Stomach (tissue), 9 donors: ENCODE results near the gene SLC12A3. TPM values are rescaled to one million over a fixed set of nuclear protein-coding genes. Genes with fewer than 3 reads are reported as not detected.
A peak's percentile ranks its signal among the peaks of the same experiment; 100 is the strongest.
"Not testable (repeated sequence)": the region's sequence is repeated elsewhere in the genome, so short reads cannot be mapped to it uniquely, and the experiment has no call there.

Experiments
- DNase-seq, 2 donors: peaks; one replicate each; pipeline versions ENCODE4 v3.0.0 to v3.0.0-alpha.2; 2013 to 2019
- H3K27ac ChIP-seq, 5 donors: fragments of 200-600 bp in 4 of 5; sonication (generic) in 4 of 5; one replicate each; pipeline ENCODE4 v1.5.1; 2013 to 2019; ENCODE audit warnings: mild to moderate bottlenecking in 1 of 5, moderate library complexity in 1 of 5
- H3K27me3 ChIP-seq, 3 donors: fragments of 200-600 bp; sonication (generic); one replicate each; pipeline ENCODE4 v1.5.1; 2017 to 2019; ENCODE audit warnings: mixed run types in 1 of 3
- H3K36me3 ChIP-seq, 4 donors: fragments of 200-600 bp; sonication (generic); 1 replicate in 3 of 4; 2 replicates in 1 of 4; pipeline ENCODE4 v1.5.1; 2016 to 2019
- H3K4me1 ChIP-seq, 4 donors: fragments of 200-600 bp; sonication (generic); one replicate each; pipeline ENCODE4 v1.5.1; 2016 to 2019
- H3K4me3 ChIP-seq, 4 donors: fragments of 200-600 bp; sonication (generic) in 3 of 4; one replicate each; pipeline ENCODE4 v1.5.1; 2016 to 2019; ENCODE audit warnings: mild to moderate bottlenecking in 1 of 4
- H3K9me3 ChIP-seq, 4 donors: fragments of 200-600 bp; sonication (generic); one replicate each; pipeline ENCODE4 v1.5.1; 2016 to 2019
- CTCF ChIP-seq, 7 experiments: fragments of 450-650 bp in 4 of 7; fragments of 200-600 bp in 3 of 7; sonication (generic) in 3 of 7; IDR thresholded peaks; one replicate each; pipeline ENCODE4 v1.5.1; 2016 to 2019; ENCODE audit warnings: antibody characterized with exemption in 7 of 7, control low read depth in 2 of 7, mild to moderate bottlenecking in 1 of 7
- EP300 ChIP-seq: sonication (generic); formaldehyde crosslinking; IDR thresholded peaks from one replicate; pipeline ENCODE4 v1.6.1; 2017; ENCODE audit warnings: antibody characterized with exemption
- POLR2A ChIP-seq, 4 donors: fragments of 450-650 bp; IDR thresholded peaks; one replicate each; pipeline ENCODE4 v1.6.1; 2016; ENCODE audit warnings: antibody characterized with exemption in 4 of 4, control low read depth in 2 of 4, mild to moderate bottlenecking in 1 of 4, moderate library complexity in 1 of 4
- POLR2AphosphoS5 ChIP-seq, 3 donors: sonication (generic); formaldehyde crosslinking; IDR thresholded peaks; one replicate each; pipeline ENCODE4 v1.6.1; 2016; ENCODE audit warnings: antibody characterized with exemption in 3 of 3
- WGBS, 5 donors: extraction: QIAGEN DNeasy Blood & Tissue Kit in 3 of 5; methylation state at CpG; one replicate each; pipeline versions ENCODE4 v1.1.5 to v1.1.7; 2013 to 2018; 5-methylcytosine and 5-hydroxymethylcytosine counted together
- intact Hi-C: fragments of 100-400 bp; cut with DNase I; formaldehyde crosslinking; loops from one replicate; pipeline ENCODE4 v1.15.1; 2023; ENCODE audit warnings: low total_unique reads
- polyA plus RNA-seq, 3 donors: library from polyadenylated mRNA; stranded (reverse); fragments of 200-250 nt; gene quantifications; one replicate each; pipeline ENCODE4 v1.2.3, GENCODE V29; 2013
- total RNA-seq, 5 donors: library from RNA; depleted of rRNA; stranded (reverse); fragments of >200 nt; gene quantifications; one replicate each; pipeline versions ENCODE4 v1.1.0 to v1.2.3, GENCODE V29; 2014 to 2016
- donor health status: healthy with polysubstance abuse.
- donor health status: Bipolar disorder and iron deficiency.
- donor health status: healthy.

The SLC12A3 gene
- total and polyA plus RNA-seq, 8 donors: 0.10 to 0.12 TPM; not detected in 6

GRCh38 chr16:56933828-56934598, 69.0 kb downstream of the SLC12A3 start:
- Histone ChIP-seq H3K9me3 (no peaks in the 10 kb centered on the region), H3K27me3 (no peaks in the 10 kb centered on the region), H3K4me1 (peaks cover 42 to 70% (median 59%) of the 10 kb centered on the region in 4 donors), H3K36me3 (peaks cover 39 to 44% (median 43%) of the 10 kb centered on the region in 4 donors), H3K4me3 (peak overlapping the region; percentile 81 to 99 (median 92)), H3K27ac (peak overlapping the region in 4 of 5 donors; percentile 98 to 100 (median 99))
- TF ChIP-seq POLR2AphosphoS5 (IDR thresholded peaks at IDR 0.05): no peak
- TF ChIP-seq EP300: no peak
- no peak for TF ChIP-seq CTCF (IDR thresholded peaks at IDR 0.05)
- TF ChIP-seq POLR2A (IDR thresholded peaks at IDR 0.05): no peak
- DNase-seq: no peak
- intact Hi-C loops: no loop called here
- 6 to 20% (median 14%) methylated on average over 8 of the region's 8 CpGs for WGBS, 5 donors

- Histone ChIP-seq H3K36me3 (peaks cover 45 to 51% (median 49%) of the 10 kb centered on the region in 4 donors), H3K4me1 (peaks cover 48 to 76% (median 64%) of the 10 kb centered on the region in 4 donors), H3K4me3 (peak overlapping the region; percentile 81 to 99 (median 92)), H3K27ac (peak overlapping the region in 4 of 5 donors; percentile 98 to 100 (median 99))
- H3K27me3 ChIP-seq, H3K9me3 ChIP-seq, intact Hi-C loops, DNase-seq: not testable (repeated sequence)
- 16 to 41% (median 26%) methylated on average over 8 of the region's 8 CpGs for WGBS, 5 donors
Observed at GRCh38 chr16:56934599-56935145, 69.7 kb downstream of the SLC12A3 start.

DNA sequence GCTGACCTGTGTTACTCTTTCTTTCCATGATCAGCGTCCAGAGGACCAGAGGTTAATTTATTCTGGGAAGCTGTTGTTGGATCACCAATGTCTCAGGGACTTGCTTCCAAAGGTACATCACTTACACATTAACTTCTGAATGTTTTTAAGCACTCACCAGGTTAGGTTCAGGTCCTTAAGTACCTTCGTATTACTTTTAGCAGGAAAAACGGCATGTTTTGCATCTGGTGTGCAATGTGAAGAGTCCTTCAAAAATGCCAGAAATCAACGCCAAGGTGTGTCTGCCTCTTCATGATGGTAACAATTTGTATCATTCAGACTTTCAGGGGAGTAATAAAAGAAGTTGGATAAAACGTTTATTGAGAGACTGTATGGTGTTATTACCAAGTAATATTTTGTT, 70.2 kb downstream of the SLC12A3 start:
- Histone ChIP-seq H3K27ac (peak overlapping the region in 3 of 5 donors; percentile 4 to 100 (median 99)), H3K4me3 (peak overlapping the region; percentile 81 to 99 (median 92)), H3K36me3 (peaks cover 50 to 56% (median 55%) of the 10 kb centered on the region in 4 donors), H3K9me3 (no peaks in the 10 kb centered on the region), H3K27me3 (no peaks in the 10 kb centered on the region), H3K4me1 (peaks cover 54 to 82% (median 70%) of the 10 kb centered on the region in 4 donors)
- WGBS, 5 donors: 18 to 38% (median 30%) methylated on average over 5 of the region's 5 CpGs
- intact Hi-C loops: no loop called here
- no peak for DNase-seq
- no peak for TF ChIP-seq POLR2AphosphoS5 (IDR thresholded peaks at IDR 0.05)
- TF ChIP-seq CTCF (IDR thresholded peaks at IDR 0.05): no peak
- TF ChIP-seq POLR2A (IDR thresholded peaks at IDR 0.05): no peak
- TF ChIP-seq EP300: no peak

DNA sequence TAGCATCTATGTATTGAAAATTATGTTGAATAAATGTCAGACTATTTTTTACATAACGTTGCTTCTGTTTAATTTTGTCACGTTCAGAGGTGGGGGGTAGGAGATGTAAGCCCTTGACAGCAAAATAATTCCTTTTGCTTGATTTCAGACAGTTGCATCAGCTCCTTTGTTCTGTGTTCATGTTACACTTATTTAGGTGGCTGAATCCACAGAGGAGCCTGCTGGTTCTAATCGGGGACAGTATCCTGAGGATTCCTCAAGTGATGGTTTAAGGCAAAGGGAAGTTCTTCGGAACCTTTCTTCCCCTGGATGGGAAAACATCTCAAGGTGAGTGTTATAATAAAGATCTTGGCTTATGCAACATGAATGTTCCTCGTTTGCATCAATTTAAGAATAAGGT, 71.5 kb downstream of the SLC12A3 start:
- no peak for TF ChIP-seq CTCF (IDR thresholded peaks at IDR 0.05)
- TF ChIP-seq POLR2A (IDR thresholded peaks at IDR 0.05): no peak
- no peak for TF ChIP-seq POLR2AphosphoS5 (IDR thresholded peaks at IDR 0.05)
- intact Hi-C loops: no loop called here
- DNase-seq: no peak
- 23 to 55% (median 44%) methylated on average over 5 of the region's 5 CpGs for WGBS, 5 donors
- no peaks in the 10 kb centered on the region for H3K9me3 ChIP-seq
- H3K4me1 ChIP-seq: peaks cover 54 to 85% (median 69%) of the 10 kb centered on the region in 4 donors
- no peaks in the 10 kb centered on the region for H3K27me3 ChIP-seq
- H3K27ac ChIP-seq: no peak overlapping the region
- peak overlapping the region in 2 of 4 donors; percentile 81 to 98 for H3K4me3 ChIP-seq
- peaks cover 63 to 69% (median 68%) of the 10 kb centered on the region in 4 donors for H3K36me3 ChIP-seq
